ENCODE results near the gene ACP1.

DNA sequence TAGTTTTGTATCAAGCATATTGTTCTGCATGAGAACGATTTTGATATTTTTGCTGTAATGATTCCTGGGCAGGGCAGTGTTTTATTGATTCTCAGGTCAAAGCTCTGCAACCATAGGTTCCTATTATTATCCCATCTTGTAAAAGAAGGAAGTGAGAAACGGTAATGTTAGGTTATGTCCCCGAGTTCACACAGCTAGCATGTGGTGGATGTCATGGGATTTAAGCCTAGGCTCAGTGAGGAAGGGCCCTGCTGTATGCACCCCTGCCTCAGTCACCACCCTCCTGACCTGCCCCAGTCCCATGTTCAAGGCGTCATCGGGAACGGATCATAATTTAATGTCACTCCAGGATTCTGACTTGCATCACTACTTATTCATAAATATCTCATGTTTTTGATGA, 10.7 kb downstream of the ACP1 start:
- TF ChIP-seq, protein P1, sequence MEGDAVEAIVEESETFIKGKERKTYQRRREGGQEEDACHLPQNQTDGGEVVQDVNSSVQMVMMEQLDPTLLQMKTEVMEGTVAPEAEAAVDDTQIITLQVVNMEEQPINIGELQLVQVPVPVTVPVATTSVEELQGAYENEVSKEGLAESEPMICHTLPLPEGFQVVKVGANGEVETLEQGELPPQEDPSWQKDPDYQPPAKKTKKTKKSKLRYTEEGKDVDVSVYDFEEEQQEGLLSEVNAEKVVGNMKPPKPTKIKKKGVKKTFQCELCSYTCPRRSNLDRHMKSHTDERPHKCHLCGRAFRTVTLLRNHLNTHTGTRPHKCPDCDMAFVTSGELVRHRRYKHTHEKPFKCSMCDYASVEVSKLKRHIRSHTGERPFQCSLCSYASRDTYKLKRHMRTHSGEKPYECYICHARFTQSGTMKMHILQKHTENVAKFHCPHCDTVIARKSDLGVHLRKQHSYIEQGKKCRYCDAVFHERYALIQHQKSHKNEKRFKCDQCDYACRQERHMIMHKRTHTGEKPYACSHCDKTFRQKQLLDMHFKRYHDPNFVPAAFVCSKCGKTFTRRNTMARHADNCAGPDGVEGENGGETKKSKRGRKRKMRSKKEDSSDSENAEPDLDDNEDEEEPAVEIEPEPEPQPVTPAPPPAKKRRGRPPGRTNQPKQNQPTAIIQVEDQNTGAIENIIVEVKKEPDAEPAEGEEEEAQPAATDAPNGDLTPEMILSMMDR (IDR thresholded peaks at IDR 0.05 in 2 of 3, conservative IDR thresholded peaks at IDR 0.05 in 1 of 3; ENCODE audit: control insufficient read depth in 2 of 3, extremely low read depth in 1 of 3, insufficient read depth in 1 of 3, low read depth in 3 of 3, low read length in 3 of 3) = no peak
- no peak for TF ChIP-seq EZH2 (IDR thresholded peaks at IDR 0.05; ENCODE audit: borderline replicate concordance, control insufficient read depth, low read depth, low read length)
- no peak for TF ChIP-seq TAF1 (IDR thresholded peaks at IDR 0.05; ENCODE audit: borderline replicate concordance, low read depth, low read length)
- no peak for TF ChIP-seq PAX8 (IDR thresholded peaks at IDR 0.05)
- no peak for TF ChIP-seq POLR2A (IDR thresholded peaks at IDR 0.05; ENCODE audit: low read depth, low read length)
- TF ChIP-seq NR2F1 (conservative IDR thresholded peaks at IDR 0.05) = no peak
